AG08396 (cell line): ENCODE results near the gene KCNH5.

Experiments
- DNase-seq: peaks from one replicate; pipeline ENCODE4 v3.0.0; 2012; ENCODE audit warnings: low spot score, mixed read lengths

Gene KCNH5

GRCh38 chr14:62743560-62743959, 301.7 kb downstream of the KCNH5 start:
- DNase-seq = no peak

GRCh38 chr14:62743118-62743517, 302.1 kb downstream of the KCNH5 start:
- no peak for DNase-seq

GRCh38 chr14:62739647-62740046, 305.6 kb downstream of the KCNH5 start:
- DNase-seq = no peak

DNA sequence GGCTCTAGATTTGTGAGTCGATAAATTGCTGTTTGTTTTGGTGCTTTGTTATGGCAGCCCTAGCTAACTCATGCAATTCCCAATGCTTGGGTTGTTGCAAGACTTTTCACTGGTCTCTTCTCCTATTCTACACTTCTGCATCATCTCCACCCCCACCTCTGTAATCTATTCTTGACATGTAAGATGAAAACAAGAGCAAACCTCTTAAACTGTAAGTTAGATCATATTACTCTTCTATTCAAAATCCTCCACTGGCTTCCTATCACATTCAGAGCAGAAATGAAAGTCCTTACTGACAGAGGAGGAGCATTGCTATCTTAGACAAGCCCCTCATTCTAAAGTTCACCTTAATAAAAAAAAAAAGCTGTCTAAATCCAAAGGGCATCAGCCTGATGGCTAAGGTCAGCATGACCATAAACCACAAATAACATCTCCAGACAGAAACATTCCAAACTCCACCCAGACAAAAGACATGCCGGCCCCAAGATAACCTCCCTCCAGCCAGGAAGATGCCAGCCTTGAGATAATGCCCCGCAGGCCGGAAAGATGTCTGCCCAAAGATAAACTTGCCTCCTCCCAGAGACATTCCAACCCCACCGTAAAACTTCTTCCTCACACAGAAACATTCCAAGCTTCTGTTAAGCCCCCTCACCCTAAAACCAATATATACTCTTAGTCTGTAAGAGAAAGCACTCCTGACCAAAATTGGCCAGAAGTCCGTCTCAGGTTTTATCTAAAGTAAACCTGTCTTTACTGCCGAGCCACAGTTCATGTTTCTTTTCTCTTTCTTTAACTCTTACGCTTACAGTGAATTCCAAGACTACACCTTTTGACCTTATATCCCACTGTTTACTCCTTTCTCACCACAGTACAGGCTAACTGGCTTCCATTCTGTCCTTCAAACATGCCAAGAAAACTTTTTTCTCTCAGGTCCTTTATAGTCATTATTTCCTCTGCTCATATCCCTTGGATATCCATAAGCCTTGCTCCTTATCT, 308.9 kb downstream of the KCNH5 start:
- DNase-seq = no peak

DNA sequence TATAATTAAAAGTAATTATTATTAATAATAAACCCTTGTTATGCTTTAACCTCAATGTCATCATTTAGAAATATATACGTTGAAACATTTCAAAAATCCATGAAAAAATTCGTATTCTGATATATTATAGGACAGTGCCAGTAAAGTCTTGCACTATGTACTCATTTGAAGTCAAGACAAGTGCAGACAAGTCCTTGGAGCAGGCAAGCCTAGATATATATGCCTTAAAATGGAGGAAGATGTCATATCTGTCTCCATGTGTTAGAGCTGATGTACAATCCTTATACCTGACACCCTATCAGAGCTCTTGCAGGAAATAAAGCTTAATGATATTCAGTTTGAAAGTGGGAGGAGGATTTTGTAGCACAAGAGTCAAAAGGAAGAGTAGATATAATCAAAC, 310.4 kb downstream of the KCNH5 start:
- no peak for DNase-seq

- no peak for DNase-seq
Observed at GRCh38 chr14:62722406-62722805, 322.9 kb downstream of the KCNH5 start.

- no peak for DNase-seq
Observed at GRCh38 chr14:62718629-62719028, 326.6 kb downstream of the KCNH5 start.

GRCh38 chr14:62711351-62712023, 333.8 kb downstream of the KCNH5 start:
- DNase-seq = no peak

- no peak for DNase-seq
Observed at GRCh38 chr14:62710811-62711210, 334.4 kb downstream of the KCNH5 start.

DNA sequence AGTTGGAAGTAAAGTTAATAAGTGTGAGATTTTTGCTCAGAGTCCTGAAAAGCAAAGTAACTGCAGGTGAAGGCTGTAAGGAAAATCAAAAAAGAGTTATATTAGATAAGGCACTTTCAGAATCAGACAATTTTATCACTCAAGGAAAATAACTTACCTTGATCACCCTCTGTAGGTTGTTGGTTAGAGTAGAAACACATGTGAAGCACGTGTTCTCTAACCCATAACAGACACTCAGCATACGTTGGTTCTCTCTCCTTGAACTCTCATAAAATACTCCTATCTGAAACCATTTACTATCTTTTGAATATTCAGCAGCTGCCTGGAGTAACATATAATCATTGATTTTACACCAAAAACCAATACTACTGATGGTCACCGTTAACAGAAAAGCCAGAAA, 335.5 kb downstream of the KCNH5 start:
- no peak for DNase-seq

DNA sequence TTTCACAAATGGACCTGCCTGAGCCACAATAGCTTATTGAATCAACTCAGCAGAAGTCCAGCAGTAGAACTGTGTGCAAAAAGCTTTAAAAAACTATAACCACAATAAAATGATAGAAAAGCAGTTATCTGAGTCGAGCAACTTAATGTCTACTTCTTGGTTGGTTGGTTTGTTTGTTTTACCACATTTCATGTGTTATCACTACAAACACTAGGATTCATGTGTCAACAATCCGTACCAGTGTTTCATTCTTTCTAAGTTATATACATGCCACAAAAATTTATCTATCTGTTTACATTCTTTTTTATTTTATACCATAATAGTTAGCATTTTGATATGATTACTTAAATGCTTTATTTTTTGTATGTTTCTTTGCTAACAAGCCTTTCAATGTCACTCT, 339.0 kb downstream of the KCNH5 start:
- DNase-seq = no peak

DNA sequence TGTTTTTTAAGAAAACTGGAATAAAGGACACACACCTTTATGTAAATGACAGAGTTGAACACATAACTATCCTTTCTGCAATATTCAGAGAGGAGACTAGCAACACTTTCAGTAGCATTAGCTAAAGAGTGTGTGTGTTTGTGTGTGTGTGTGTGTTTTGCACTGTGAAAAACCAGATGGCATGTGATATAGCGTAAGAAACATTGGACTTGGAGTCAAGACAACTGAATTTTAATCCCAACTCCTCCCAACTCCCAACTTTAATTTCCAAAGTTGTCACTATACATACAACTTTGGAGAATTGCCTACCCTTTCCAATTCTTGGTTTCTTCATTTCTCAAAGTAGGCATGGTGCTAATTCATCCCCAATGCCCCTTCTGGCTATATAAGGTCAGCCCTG, 347.8 kb downstream of the KCNH5 start:
- DNase-seq = no peak

- no peak for DNase-seq
Observed at GRCh38 chr14:62696929-62697328, 348.3 kb downstream of the KCNH5 start.

GRCh38 chr14:62696331-62696924, 348.8 kb downstream of the KCNH5 start:
- no peak for DNase-seq

GRCh38 chr14:62694075-62694474, 351.2 kb downstream of the KCNH5 start:
- DNase-seq = peak; percentile 6

DNA sequence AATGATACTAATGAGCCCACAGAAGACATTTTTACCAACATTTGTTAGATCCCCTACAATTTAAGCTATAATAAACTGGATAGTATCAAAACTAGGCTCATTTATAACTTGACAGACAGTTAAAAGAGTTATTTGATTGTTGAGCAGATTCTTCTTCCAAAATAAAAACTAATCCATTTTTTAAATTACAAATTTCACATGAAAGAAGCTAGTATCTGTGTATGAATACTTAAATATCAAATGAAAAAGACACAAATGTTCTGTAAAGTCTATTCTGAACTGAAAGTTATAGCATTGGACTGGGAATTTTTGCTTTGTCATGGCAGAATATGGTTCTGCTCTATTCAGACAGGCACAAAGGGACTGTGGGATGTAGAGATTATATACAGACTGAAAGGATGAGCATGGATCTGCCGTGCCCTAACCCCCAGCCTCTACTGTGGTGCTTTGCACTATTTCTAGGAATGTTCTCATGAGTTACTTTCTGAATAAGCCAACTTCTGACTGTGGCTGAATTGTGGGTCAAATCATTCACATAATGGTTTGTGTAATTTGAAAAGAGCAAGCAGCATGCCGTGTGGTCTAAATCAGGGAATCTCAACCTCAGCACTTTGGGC, 352.7 kb downstream of the KCNH5 start:
- DNase-seq = no peak

DNA sequence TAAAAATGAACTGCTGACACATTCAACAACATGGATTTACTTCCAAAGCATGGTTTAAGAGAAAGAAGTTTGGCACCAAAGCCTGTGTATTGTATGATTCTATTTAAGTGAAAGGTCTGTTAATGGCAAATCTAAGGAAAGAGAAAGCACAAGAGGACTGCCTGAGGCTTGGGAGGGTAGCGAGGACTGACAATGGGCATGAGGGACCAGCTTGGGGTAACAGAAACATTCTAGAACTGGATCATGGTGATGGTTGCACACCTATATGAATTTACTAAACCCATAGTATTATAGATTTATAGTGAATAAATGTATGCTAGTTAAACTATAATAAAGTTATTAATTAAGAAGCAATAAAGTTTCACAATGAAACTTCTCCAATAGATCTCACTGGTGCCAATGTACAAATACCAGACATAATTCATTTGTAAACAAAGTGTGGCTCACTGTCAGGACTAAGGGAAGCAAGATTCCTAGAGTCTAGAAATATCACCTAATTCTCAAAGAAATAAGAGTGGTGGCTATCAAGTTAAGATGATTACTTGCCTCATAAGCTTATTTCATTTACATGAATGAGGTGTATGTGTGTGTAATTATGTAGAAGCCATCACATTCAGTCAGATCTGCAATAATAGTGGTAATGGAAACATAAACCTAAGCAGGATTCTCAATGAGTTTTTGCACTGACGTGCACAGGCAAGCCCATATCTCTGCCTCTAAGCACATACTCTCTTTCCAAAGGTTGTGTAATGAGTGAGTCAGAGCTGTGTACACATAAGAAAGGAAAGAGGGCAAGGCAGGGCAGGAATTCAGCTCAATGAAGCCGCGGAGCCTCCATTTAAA, 353.4 kb downstream of the KCNH5 start:
- peak; percentile 26 for DNase-seq

GRCh38 chr14:62689733-62690132, 355.5 kb downstream of the KCNH5 start:
- no peak for DNase-seq

DNA sequence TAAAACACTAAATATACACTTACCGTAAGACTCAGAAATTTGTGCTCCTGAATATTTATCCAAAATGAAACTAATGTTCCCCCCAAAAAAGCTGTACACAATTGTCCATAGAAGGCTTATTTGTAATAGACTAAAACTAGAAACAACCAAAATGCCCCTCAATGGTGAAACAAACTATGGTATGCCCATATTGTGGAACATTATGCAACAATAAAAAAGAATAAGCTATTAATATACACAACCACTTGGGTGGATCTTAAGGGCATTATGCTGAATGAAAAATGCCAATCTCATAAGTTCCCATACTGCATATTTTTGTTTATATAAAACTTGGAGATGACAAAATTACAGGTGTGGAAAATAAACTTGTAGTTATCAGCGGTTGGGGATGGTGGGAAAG, 357.4 kb downstream of the KCNH5 start:
- no peak for DNase-seq

- DNase-seq = no peak
Observed at GRCh38 chr14:62684376-62684775, 360.9 kb downstream of the KCNH5 start.

DNA sequence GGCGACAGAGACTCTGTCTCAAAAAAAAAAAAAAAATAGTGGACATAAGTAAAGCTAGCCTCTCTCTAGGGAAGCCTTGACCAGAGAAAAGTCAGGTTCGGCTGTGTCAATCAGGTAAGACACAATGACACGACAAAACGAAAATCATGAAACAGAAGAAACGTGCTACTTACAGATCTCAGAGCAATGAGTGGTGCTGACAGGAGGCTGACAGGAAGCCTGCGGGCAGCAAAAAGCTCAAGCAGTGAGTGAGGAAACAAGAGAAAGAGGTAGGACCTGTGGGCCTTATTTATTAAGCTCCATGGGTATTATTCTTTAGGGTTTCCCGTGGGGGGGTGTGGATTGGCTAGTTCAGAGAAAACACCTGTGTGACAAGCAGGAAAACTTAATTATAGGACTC, 363.1 kb downstream of the KCNH5 start:
- no peak for DNase-seq
